ENCODE measurements around the gene PYHIN1.

DNA sequence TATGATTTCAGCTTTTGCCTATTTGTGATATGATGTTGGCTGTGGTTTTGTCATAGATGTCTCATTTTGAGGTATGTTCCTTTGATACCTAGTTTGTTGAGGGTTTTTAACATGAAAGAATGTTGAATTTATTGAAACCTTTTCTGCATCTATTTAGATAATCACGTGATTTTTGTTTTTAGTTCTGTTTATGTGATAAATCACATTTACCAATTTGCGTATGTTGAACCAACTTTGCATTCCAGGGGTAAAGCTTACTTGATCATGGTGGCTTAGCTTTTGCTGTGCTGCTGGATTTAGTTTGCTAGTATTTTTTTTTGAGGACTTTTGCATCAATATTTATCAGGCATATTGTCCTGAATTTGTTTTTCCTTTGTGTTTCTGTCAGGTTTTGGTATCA, 51.9 kb downstream of the PYHIN1 start:
- TF ChIP-seq EZH2 (IDR thresholded peaks at IDR 0.05; ENCODE audit: insufficient read depth, poor library complexity, severe bottlenecking) (no peak), EZH2phosphoT487 (IDR thresholded peaks at IDR 0.05; ENCODE audit: insufficient read depth, low read depth) (no peak)

All from GM23248 (cell line).